ENCODE results near the gene EIF4ENIF1.

DNA sequence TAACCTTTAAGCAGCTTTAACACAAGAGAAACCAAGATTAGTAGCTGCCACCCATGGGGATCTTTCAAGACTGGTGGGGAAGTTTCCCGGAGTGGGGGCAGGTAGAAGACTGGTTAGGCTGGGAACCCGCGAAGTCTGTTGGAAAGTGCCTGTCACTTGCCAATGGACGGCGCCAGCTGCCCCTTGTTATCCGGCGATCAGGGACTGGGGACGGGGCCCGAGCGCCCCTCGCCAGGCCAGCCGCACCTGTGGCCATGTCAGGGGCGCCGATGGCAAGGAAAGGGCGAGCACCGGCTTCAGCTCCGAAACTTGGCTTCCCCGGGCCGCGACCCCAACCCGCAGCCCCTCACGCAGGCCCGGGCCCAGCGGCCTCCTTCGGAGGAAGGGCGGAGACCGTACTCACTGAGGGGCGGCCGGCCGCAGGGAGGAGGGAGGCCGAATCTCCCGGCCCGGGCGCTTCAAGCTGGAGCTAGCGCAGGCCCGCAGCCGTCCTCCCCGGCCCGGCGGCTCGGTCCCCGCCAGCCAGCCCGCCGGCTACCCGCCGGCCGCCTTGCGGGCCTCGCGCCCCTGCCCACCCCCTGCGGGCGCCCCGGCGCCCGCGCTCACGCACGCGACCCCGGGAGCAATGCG, 539 bp downstream of the EIF4ENIF1 start:
- TF ChIP-seq, protein P1, sequence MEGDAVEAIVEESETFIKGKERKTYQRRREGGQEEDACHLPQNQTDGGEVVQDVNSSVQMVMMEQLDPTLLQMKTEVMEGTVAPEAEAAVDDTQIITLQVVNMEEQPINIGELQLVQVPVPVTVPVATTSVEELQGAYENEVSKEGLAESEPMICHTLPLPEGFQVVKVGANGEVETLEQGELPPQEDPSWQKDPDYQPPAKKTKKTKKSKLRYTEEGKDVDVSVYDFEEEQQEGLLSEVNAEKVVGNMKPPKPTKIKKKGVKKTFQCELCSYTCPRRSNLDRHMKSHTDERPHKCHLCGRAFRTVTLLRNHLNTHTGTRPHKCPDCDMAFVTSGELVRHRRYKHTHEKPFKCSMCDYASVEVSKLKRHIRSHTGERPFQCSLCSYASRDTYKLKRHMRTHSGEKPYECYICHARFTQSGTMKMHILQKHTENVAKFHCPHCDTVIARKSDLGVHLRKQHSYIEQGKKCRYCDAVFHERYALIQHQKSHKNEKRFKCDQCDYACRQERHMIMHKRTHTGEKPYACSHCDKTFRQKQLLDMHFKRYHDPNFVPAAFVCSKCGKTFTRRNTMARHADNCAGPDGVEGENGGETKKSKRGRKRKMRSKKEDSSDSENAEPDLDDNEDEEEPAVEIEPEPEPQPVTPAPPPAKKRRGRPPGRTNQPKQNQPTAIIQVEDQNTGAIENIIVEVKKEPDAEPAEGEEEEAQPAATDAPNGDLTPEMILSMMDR (IDR thresholded peaks at IDR 0.05): no peak
- no peak for TF ChIP-seq POLR2A (IDR thresholded peaks at IDR 0.05)
